Measurements from ENCODE around the gene LEMD3. TPM values are rescaled to one million over a fixed set of nuclear protein-coding genes. Genes with fewer than 3 reads are reported as not detected.

Gene LEMD3
- total RNA-seq, 1 donor from 2014 or later = 38.9 TPM

- no peak for TF ChIP-seq CTCF (IDR thresholded peaks at IDR 0.05; ENCODE audit: unreplicated experiment)
- no peak overlapping the region for H3K27ac Mint-ChIP-seq
- no peak overlapping the region for H3K4me3 Mint-ChIP-seq (ENCODE audit: low read depth)
- peaks cover 52% of the 10 kb centered on the region for H3K9me3 Mint-ChIP-seq (ENCODE audit: low read depth)
- no peak for DNase-seq (ENCODE audit: low spot score, unreplicated experiment)
- no peaks in the 10 kb centered on the region for H3K27me3 Mint-ChIP-seq
- H3K4me1 Mint-ChIP-seq (ENCODE audit: low read depth) = no peaks in the 10 kb centered on the region
- H3K36me3 Mint-ChIP-seq (ENCODE audit: insufficient read depth) = peaks cover 66% of the 10 kb centered on the region
Measured at GRCh38 chr12:65220761-65221160, 51.4 kb downstream of the LEMD3 start.

- no peak for TF ChIP-seq CTCF (IDR thresholded peaks at IDR 0.05; ENCODE audit: unreplicated experiment)
- H3K27me3 Mint-ChIP-seq = no peaks in the 10 kb centered on the region
- no peak overlapping the region for H3K27ac Mint-ChIP-seq
- no peaks in the 10 kb centered on the region for H3K4me1 Mint-ChIP-seq (ENCODE audit: low read depth)
- H3K4me3 Mint-ChIP-seq (ENCODE audit: low read depth) = no peak overlapping the region
- H3K36me3 Mint-ChIP-seq (ENCODE audit: insufficient read depth) = peaks cover 50% of the 10 kb centered on the region
- H3K9me3 Mint-ChIP-seq (ENCODE audit: low read depth) = peaks cover 32% of the 10 kb centered on the region
- no peak for DNase-seq (ENCODE audit: low spot score, unreplicated experiment)
Measured at GRCh38 chr12:65229441-65229840, 60.1 kb downstream of the LEMD3 start.

- Mint-ChIP-seq H3K36me3 (ENCODE audit: insufficient read depth) (peaks cover 26% of the 10 kb centered on the region), H3K27me3 (no peaks in the 10 kb centered on the region), H3K4me3 (ENCODE audit: low read depth) (no peak overlapping the region), H3K4me1 (ENCODE audit: low read depth) (no peaks in the 10 kb centered on the region), H3K27ac (no peak overlapping the region), H3K9me3 (ENCODE audit: low read depth) (peaks cover 25% of the 10 kb centered on the region)
- peak; percentile 59 for TF ChIP-seq CTCF (IDR thresholded peaks at IDR 0.05; ENCODE audit: unreplicated experiment)
- DNase-seq (ENCODE audit: low spot score, unreplicated experiment) = no peak
Measured at GRCh38 chr12:65232476-65233077, 63.2 kb downstream of the LEMD3 start.

- no peaks in the 10 kb centered on the region for H3K4me1 Mint-ChIP-seq (ENCODE audit: low read depth)
- H3K36me3 Mint-ChIP-seq (ENCODE audit: insufficient read depth) = peaks cover 8% of the 10 kb centered on the region
Measured at GRCh38 chr12:65237153-65237552, 67.8 kb downstream of the LEMD3 start.

GRCh38 chr12:65238609-65239008, 69.2 kb downstream of the LEMD3 start:
- Mint-ChIP-seq H3K27me3 (no peaks in the 10 kb centered on the region), H3K9me3 (ENCODE audit: low read depth) (no peaks in the 10 kb centered on the region), H3K27ac (no peak overlapping the region), H3K4me1 (ENCODE audit: low read depth) (no peaks in the 10 kb centered on the region), H3K4me3 (ENCODE audit: low read depth) (no peak overlapping the region), H3K36me3 (ENCODE audit: insufficient read depth) (peaks cover 12% of the 10 kb centered on the region)
- no peak for TF ChIP-seq CTCF (IDR thresholded peaks at IDR 0.05; ENCODE audit: unreplicated experiment)
- DNase-seq (ENCODE audit: low spot score, unreplicated experiment) = no peak

More at GRCh38 chr12:65237153-65237552, 67.8 kb downstream of the LEMD3 start:
- Mint-ChIP-seq H3K27me3 (no peaks in the 10 kb centered on the region), H3K4me3 (ENCODE audit: low read depth) (no peak overlapping the region), H3K9me3 (ENCODE audit: low read depth) (no peaks in the 10 kb centered on the region), H3K27ac (no peak overlapping the region)
- TF ChIP-seq CTCF (IDR thresholded peaks at IDR 0.05; ENCODE audit: unreplicated experiment) = no peak
- DNase-seq (ENCODE audit: low spot score, unreplicated experiment) = no peak

Measured in progenitor cell of endocrine pancreas (in vitro differentiated cells).